Tibial nerve (tissue), 4 donors: ENCODE measurements around the gene BTBD7. TPM values are rescaled to one million over a fixed set of nuclear protein-coding genes. Genes with fewer than 3 reads are reported as not detected.

ENCODE experiments used
- DNase-seq, 2 donors: peaks; one replicate each; pipeline ENCODE4 v3.0.0-alpha.2; 2019; ENCODE audit warnings: low spot score in 2 of 2
- H3K27ac ChIP-seq, 4 donors: fragments of 200-600 bp; sonication (generic) in 3 of 4; one replicate each; pipeline ENCODE4 v1.5.1; 2017 to 2019; ENCODE audit warnings: mild to moderate bottlenecking in 1 of 4
- H3K27me3 ChIP-seq, 2 donors: fragments of 200-600 bp; sonication (generic) in 1 of 2; one replicate each; pipeline versions ENCODE4 v1.5.1 to v1.6.0; 2017 to 2019
- H3K36me3 ChIP-seq, 3 donors: fragments of 200-600 bp; sonication (generic); one replicate each; pipeline ENCODE4 v1.5.1; 2018 to 2019
- H3K4me1 ChIP-seq, 4 donors: fragments of 200-600 bp; sonication (generic) in 3 of 4; one replicate each; pipeline ENCODE4 v1.5.1; 2017 to 2019
- H3K4me3 ChIP-seq, 4 donors: fragments of 200-600 bp; sonication (generic) in 3 of 4; one replicate each; pipeline ENCODE4 v1.5.1; 2017 to 2019; ENCODE audit warnings: mild to moderate bottlenecking in 1 of 4, moderate library complexity in 1 of 4
- H3K9me3 ChIP-seq, 4 donors: fragments of 200-600 bp; sonication (generic) in 3 of 4; one replicate each; pipeline ENCODE4 v1.5.1; 2017 to 2019
- CTCF ChIP-seq, 5 experiments: fragments of 200-600 bp in 3 of 5; fragments of 450-650 bp in 2 of 5; sonication (generic) in 3 of 5; IDR thresholded peaks; one replicate each; pipeline ENCODE4 v1.5.1; 2016 to 2019; ENCODE audit warnings: antibody characterized with exemption in 5 of 5, mild to moderate bottlenecking in 3 of 5, moderate library complexity in 2 of 5
- EP300 ChIP-seq, 2 donors: sonication (generic); formaldehyde crosslinking; IDR thresholded peaks; one replicate each; pipeline ENCODE4 v1.6.1; 2017; ENCODE audit warnings: antibody characterized with exemption in 2 of 2, mild to moderate bottlenecking in 1 of 2
- POLR2A ChIP-seq, 2 donors: fragments of 450-650 bp; IDR thresholded peaks; one replicate each; pipeline ENCODE4 v1.6.1; 2017; ENCODE audit warnings: antibody characterized with exemption in 2 of 2, mild to moderate bottlenecking in 2 of 2, moderate library complexity in 2 of 2
- WGBS, 2 donors: methylation state at CpG; one replicate each; pipeline ENCODE4 v1.1.5; 2018; 5-methylcytosine and 5-hydroxymethylcytosine counted together
- total RNA-seq, 4 donors: library from RNA; depleted of rRNA; stranded (reverse); fragments of >200 nt; gene quantifications; one replicate each; pipeline ENCODE4 v1.1.0, GENCODE V29; 2016

BTBD7 gene
- total RNA-seq, 4 donors from 2014 or later: 20.1 to 27.8 (median 23.2) TPM

DNA sequence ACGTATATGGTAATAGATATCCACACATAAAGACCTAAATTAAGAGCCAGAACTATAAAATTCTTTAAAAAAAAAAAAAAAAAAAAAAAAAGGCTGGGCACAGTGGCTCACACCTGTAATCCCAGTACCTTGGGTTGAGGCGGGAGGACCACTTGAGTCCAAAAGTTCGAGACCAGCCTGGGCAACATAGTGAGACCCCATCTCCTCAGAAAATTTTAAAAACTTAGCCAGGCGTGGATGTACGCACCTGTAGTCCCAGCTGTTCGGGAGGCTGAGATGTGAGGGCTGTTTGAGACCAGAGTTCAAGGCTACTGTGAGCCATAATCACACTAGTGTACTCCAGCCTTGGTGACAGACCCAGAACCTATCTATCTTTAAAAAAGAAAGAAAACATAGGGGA is 4.3 kb downstream of the BTBD7 start:
- peaks cover 0 to 42% (median 23%) of the 10 kb centered on the region in 4 donors for H3K4me1 ChIP-seq
- WGBS, 2 donors: 96 to 97% methylated on average over 6 of the region's 6 CpGs
- no peaks in the 10 kb centered on the region for H3K36me3 ChIP-seq
- H3K27me3 ChIP-seq: no peaks in the 10 kb centered on the region
- DNase-seq: no peak
- H3K27ac ChIP-seq: no peak overlapping the region
- no peak for TF ChIP-seq EP300 (IDR thresholded peaks at IDR 0.05)
- TF ChIP-seq POLR2A (IDR thresholded peaks at IDR 0.05): no peak
- no peak for TF ChIP-seq CTCF (IDR thresholded peaks at IDR 0.05)
- H3K4me3 ChIP-seq: no peak overlapping the region
- no peaks in the 10 kb centered on the region for H3K9me3 ChIP-seq

DNA sequence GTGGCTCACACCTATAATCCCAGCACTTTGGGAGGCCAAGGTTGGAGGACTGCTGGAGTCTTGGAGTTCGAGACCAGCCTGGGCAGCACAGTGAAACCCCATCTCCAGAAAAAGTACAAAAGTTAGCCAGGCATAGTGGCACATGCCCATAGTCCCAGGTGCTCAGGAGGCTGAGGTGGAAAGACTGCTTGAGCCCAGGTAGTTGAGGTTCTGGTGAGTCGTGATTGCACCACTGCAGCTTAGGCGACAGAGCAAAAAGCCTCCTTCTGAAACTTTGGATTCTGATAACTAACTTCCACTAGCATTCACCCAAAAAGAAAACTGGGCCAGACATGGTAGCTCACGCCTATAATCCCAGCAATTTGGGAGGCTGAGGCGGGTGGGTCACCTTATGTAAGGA is 6.6 kb downstream of the BTBD7 start:
- Histone ChIP-seq H3K36me3 (peaks cover 0 to 3% (median 0%) of the 10 kb centered on the region in 3 donors), H3K27me3 (no peaks in the 10 kb centered on the region), H3K27ac (no peak overlapping the region), H3K9me3 (no peaks in the 10 kb centered on the region), H3K4me1 (peaks cover 0 to 44% (median 18%) of the 10 kb centered on the region in 4 donors), H3K4me3 (no peak overlapping the region)
- no peak for DNase-seq
- 95 to 98% methylated on average over 5 of the region's 5 CpGs for WGBS, 2 donors
- no peak for TF ChIP-seq POLR2A (IDR thresholded peaks at IDR 0.05)
- no peak for TF ChIP-seq EP300 (IDR thresholded peaks at IDR 0.05)
- TF ChIP-seq CTCF (IDR thresholded peaks at IDR 0.05): no peak

DNA sequence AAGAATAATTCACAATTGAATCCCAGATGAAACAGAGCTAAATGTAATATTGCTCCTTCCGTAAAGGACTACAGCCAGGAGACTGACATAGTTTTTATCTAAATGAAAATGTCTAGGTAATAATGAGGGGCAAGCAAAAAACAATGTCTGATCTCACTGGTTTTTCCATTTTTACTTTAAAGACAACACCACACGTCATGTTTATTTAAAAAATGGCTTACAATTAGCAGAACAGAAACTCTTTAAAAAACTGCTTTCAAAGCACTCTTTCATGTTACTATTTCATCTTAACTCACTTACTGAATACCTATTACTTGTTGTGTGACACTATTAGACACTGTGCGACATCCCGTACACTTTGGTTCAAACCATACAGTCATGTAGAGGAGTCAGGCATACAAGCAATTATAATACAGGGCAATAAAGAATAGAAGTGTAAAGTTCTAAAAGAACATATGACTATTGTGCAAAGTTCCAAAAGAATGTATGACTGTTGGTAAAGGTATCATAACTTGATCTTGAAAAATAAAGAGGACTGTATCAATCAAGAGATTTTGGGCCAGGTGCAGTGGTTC is 9.1 kb downstream of the BTBD7 start:
- Histone ChIP-seq H3K4me3 (no peak overlapping the region), H3K27me3 (no peaks in the 10 kb centered on the region), H3K9me3 (no peaks in the 10 kb centered on the region), H3K4me1 (peaks cover 0 to 45% (median 5%) of the 10 kb centered on the region in 4 donors), H3K27ac (no peak overlapping the region), H3K36me3 (peaks cover 0 to 3% (median 0%) of the 10 kb centered on the region in 3 donors)
- no peak for TF ChIP-seq CTCF (IDR thresholded peaks at IDR 0.05)
- no peak for TF ChIP-seq POLR2A (IDR thresholded peaks at IDR 0.05)
- no peak for TF ChIP-seq EP300 (IDR thresholded peaks at IDR 0.05)
- 89 to 92% methylated on average over 4 of the region's 4 CpGs for WGBS, 2 donors
- DNase-seq: no peak

GRCh38 chr14:93322929-93323599 is 9.8 kb downstream of the BTBD7 start:
- no peak for DNase-seq
- H3K9me3 ChIP-seq: no peaks in the 10 kb centered on the region
- peaks cover 0 to 51% (median 4%) of the 10 kb centered on the region in 4 donors for H3K4me1 ChIP-seq
- H3K36me3 ChIP-seq: peaks cover 0 to 3% (median 0%) of the 10 kb centered on the region in 3 donors
- no peak overlapping the region for H3K27ac ChIP-seq
- no peaks in the 10 kb centered on the region for H3K27me3 ChIP-seq
- H3K4me3 ChIP-seq: no peak overlapping the region
- WGBS, 2 donors: 93 to 94% methylated on average over 5 of the region's 5 CpGs
- TF ChIP-seq POLR2A (IDR thresholded peaks at IDR 0.05) (no peak), EP300 (IDR thresholded peaks at IDR 0.05) (no peak), CTCF (IDR thresholded peaks at IDR 0.05) (no peak)

GRCh38 chr14:93320489-93320888 is 12.3 kb downstream of the BTBD7 start:
- Histone ChIP-seq H3K27me3 (no peaks in the 10 kb centered on the region), H3K4me3 (no peak overlapping the region), H3K36me3 (peaks cover 0 to 3% (median 0%) of the 10 kb centered on the region in 3 donors), H3K4me1 (peaks cover 0 to 65% (median 7%) of the 10 kb centered on the region in 4 donors), H3K27ac (no peak overlapping the region), H3K9me3 (no peaks in the 10 kb centered on the region)
- TF ChIP-seq POLR2A (IDR thresholded peaks at IDR 0.05): no peak
- no peak for TF ChIP-seq CTCF (IDR thresholded peaks at IDR 0.05)
- TF ChIP-seq EP300 (IDR thresholded peaks at IDR 0.05): no peak
- no peak for DNase-seq
